Adrenal gland (tissue), 12 donors: Measurements from ENCODE around the gene COL23A1. TPM values are rescaled to one million over a fixed set of nuclear protein-coding genes. Genes with fewer than 3 reads are reported as not detected.

Experiments
- DNase-seq, 7 donors: peaks; one replicate each; pipeline ENCODE4 v3.0.0-alpha.2; 2019 to 2020
- H3K27ac ChIP-seq, 5 donors: fragments of 200-600 bp; sonication (generic) in 4 of 5; 1 replicate in 3 of 5; 2 replicates in 2 of 5; pipeline versions ENCODE4 v1.5.1 to v1.8.0; 2016 to 2020; ENCODE audit warnings: mild to moderate bottlenecking in 1 of 5
- H3K27me3 ChIP-seq: fragments of 200-600 bp; 2 replicates; pipeline ENCODE4 v1.8.0; 2021
- H3K36me3 ChIP-seq, 2 donors: fragments of 200-600 bp; replicated peaks in 1 of 2; 1 replicate in 1 of 2; 2 replicates in 1 of 2; pipeline versions ENCODE4 v1.5.1 to v1.8.0; 2018 to 2022
- H3K4me1 ChIP-seq, 2 donors: fragments of 200-600 bp; replicated peaks in 1 of 2; 1 replicate in 1 of 2; 2 replicates in 1 of 2; pipeline versions ENCODE4 v1.5.1 to v1.8.0; 2018 to 2021
- H3K4me3 ChIP-seq, 4 donors: fragments of 200-600 bp; sonication (generic) in 3 of 4; one replicate each; pipeline ENCODE4 v1.5.1; 2016 to 2018
- H3K9me3 ChIP-seq, 3 donors: fragments of 200-600 bp; sonication (generic) in 1 of 3; replicated peaks in 1 of 3; 1 replicate in 2 of 3; 2 replicates in 1 of 3; pipeline versions ENCODE4 v1.5.1 to v1.8.0; 2016 to 2021
- POLR2A ChIP-seq, 2 donors: fragments of 450-650 bp; IDR thresholded peaks; one replicate each; pipeline ENCODE4 v1.6.1; 2017; ENCODE audit warnings: antibody characterized with exemption in 2 of 2, mild to moderate bottlenecking in 2 of 2, moderate library complexity in 1 of 2
- WGBS, 4 donors: extraction: QIAGEN DNeasy Blood & Tissue Kit in 2 of 4; methylation state at CpG; one replicate each; pipeline versions ENCODE4 v1.1.5 to v1.1.7; 2013 to 2017; 5-methylcytosine and 5-hydroxymethylcytosine counted together
- intact Hi-C, 2 donors: fragments of 100-400 bp; cut with DNase I; formaldehyde crosslinking; loops; one replicate each; pipeline versions ENCODE4 v1.14.1 to v1.15.0; 2022 to 2023
- polyA plus RNA-seq, 3 donors: library from polyadenylated mRNA; stranded (reverse); fragments of 200-250 nt in 2 of 3; fragments of 350-450 nt in 1 of 3; fragmentation: Illumina TruSeq in 1 of 3; extraction: RNeasy Lipid Tissue Mini Kit (QIAGEN cat#74804) in 1 of 3; gene quantifications; one replicate each; pipeline ENCODE4 v1.2.3, GENCODE V29; 2013 to 2014
- total RNA-seq, 9 donors: library from RNA; depleted of rRNA in 4 of 9; stranded (reverse); fragments of >200 nt in 4 of 9; fragments of 120-200 nt in 1 of 9; fragmentation: NEBNext Ultra II Directional in 1 of 9; extraction: Animal tissue kit (Norgen Biotek cat#: 25700) in 1 of 9; gene quantifications; one replicate each; pipeline versions ENCODE4 v1.1.0 to v1.2.4, GENCODE V29; 2013 to 2023
- TF ChIP-seq, protein P1 (sequence below), 6 experiments: fragments of 450-650 bp in 4 of 6; fragments of 200-600 bp in 2 of 6; sonication (generic) in 1 of 6; IDR thresholded peaks; 1 replicate in 5 of 6; 2 replicates in 1 of 6; pipeline versions ENCODE4 v1.5.1 to v1.8.0; 2016 to 2021; ENCODE audit warnings: antibody characterized with exemption in 6 of 6, mild to moderate bottlenecking in 2 of 6, moderate library complexity in 1 of 6
- donor health status: healthy with polysubstance abuse.
- donor health status: Bipolar disorder and iron deficiency.
- donor health status: DM: yes; HTN: yes; CAD: no.
- donor health status: DM: no; HTN: no; CAD: no.
- donor health status: DM: no; HTN: no; CAD: no.
- donor health status: DM: yes; HTN: yes; CAD: no.

Gene COL23A1
- total and polyA plus RNA-seq, 12 donors, result 0.09 to 4.4 (median 0.88) TPM

DNA sequence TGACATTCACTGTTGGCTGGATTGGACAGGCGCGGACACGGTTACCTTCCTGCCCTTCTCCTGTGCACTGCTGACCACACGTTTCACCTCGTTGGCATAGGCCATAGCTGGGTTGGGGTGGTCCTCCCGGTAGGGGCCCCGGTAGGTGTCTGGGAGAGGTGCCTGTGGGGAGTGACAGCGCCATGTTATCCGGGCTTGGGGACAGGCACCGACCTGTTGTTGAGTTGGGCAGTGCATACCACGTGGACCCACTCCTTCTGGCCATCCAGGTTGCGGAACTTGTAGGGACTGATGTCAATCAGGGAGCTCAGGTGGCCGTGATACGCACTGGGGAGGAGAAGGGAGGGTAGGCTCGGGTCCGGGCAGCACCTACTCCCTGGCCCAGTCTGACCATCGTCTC, 365.8 kb downstream of the COL23A1 start:
- 91 to 97% (median 94%) methylated on average over 10 to 17 of the region's 17 CpGs for WGBS, 4 donors
- Histone ChIP-seq H3K4me3 (no peak overlapping the region), H3K27ac (no peak overlapping the region), H3K9me3 (no peaks in the 10 kb centered on the region), H3K4me1 (no peaks in the 10 kb centered on the region), H3K36me3 (peaks cover 0 to 18% of the 10 kb centered on the region in 2 donors), H3K27me3 (no peaks in the 10 kb centered on the region)
- TF ChIP-seq, protein P1, sequence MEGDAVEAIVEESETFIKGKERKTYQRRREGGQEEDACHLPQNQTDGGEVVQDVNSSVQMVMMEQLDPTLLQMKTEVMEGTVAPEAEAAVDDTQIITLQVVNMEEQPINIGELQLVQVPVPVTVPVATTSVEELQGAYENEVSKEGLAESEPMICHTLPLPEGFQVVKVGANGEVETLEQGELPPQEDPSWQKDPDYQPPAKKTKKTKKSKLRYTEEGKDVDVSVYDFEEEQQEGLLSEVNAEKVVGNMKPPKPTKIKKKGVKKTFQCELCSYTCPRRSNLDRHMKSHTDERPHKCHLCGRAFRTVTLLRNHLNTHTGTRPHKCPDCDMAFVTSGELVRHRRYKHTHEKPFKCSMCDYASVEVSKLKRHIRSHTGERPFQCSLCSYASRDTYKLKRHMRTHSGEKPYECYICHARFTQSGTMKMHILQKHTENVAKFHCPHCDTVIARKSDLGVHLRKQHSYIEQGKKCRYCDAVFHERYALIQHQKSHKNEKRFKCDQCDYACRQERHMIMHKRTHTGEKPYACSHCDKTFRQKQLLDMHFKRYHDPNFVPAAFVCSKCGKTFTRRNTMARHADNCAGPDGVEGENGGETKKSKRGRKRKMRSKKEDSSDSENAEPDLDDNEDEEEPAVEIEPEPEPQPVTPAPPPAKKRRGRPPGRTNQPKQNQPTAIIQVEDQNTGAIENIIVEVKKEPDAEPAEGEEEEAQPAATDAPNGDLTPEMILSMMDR (IDR thresholded peaks at IDR 0.05), result no peak
- TF ChIP-seq POLR2A (IDR thresholded peaks at IDR 0.05), result no peak
- intact Hi-C loops, result no loop called here
- no peak for DNase-seq

DNA sequence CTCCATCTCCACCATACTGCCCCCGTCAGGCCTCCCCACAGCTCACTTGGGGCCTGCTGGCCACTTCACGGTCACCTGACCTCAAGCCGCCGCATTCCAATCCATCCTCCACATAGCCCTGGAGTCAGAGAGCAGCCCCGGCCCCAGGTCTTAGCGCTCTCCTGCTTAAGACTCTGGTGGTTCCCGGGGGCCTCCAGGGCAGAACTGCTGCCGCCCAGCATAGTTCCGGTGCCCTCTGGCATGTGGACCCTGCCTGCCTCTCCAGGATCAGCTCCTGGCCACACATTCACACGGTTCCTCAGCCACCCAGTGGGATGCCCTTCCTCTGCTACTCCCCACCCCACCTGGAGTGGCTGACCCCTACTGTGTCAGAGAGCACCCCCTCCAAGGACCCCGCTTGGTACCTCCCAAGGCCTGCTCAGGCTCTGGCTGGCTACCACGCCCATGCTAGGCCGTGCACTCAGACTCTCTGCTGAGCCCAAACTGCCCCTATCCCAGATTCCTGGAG, 366.3 kb downstream of the COL23A1 start:
- Histone ChIP-seq H3K36me3 (peaks cover 0 to 13% of the 10 kb centered on the region in 2 donors), H3K27me3 (no peaks in the 10 kb centered on the region), H3K27ac (no peak overlapping the region), H3K4me1 (no peaks in the 10 kb centered on the region), H3K4me3 (no peak overlapping the region), H3K9me3 (no peaks in the 10 kb centered on the region)
- intact Hi-C loops, result no loop called here
- no peak for DNase-seq
- TF ChIP-seq, protein P1 (IDR thresholded peaks at IDR 0.05), result no peak
- WGBS, 4 donors, result 64 to 84% (median 70%) methylated on average over 7 to 13 of the region's 13 CpGs

DNA sequence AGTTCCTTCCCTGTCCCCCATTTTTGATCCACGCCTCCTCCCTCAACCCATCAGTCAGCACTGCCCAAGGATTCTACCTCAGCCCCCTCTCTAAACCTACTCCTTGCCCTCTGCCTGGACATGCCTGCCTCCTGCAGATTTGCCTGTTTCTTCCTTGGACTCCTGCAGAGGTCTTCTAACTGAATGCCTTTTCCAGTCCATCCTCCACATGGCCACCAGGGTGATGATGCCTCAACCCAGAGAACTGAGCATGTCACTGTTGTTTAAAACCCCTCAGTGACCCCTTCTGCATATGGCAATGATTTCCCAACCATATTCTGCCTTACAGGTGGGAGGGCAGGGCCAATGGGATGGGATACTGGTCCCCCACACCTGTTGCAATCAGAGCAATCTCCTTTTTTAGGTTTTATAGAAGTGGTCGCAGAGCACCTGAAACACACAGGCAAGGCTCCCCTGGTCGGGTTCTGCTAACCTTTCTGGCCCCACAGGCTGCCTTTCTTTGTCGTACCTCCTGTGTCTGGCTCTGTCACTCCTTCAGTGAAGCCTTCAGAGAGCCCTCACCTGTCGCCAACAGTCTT, 366.9 kb downstream of the COL23A1 start:
- Histone ChIP-seq H3K27ac (no peak overlapping the region), H3K27me3 (no peaks in the 10 kb centered on the region), H3K9me3 (no peaks in the 10 kb centered on the region), H3K36me3 (peaks cover 0 to 7% of the 10 kb centered on the region in 2 donors), H3K4me3 (no peak overlapping the region), H3K4me1 (no peaks in the 10 kb centered on the region)
- 79 to 95% (median 90%) methylated on average over 5 of the region's 5 CpGs for WGBS, 4 donors
- TF ChIP-seq, protein P1 (IDR thresholded peaks at IDR 0.05), result no peak
- TF ChIP-seq POLR2A (IDR thresholded peaks at IDR 0.05), result no peak
- no peak for DNase-seq
- intact Hi-C loops, result no loop called here

DNA sequence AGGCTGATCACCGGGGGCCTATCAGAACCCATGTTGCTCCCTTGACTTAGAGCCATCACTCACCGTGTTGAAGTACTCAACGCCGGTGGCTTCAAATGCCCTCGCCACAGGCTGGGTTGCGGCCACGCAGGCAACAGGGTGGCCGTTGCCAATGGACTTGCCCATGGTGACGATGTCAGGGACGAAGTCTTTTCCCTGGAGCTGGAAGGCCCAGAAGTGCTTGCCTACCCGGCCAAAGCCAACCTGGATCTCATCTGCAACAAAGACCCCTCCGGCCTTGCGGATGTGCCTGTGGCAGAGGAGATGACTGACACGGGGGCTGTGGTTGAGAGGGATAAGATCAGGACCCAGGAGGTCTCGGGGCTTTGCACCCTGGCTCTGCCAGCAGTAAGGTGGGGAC, 367.9 kb downstream of the COL23A1 start:
- DNase-seq, result no peak
- H3K27ac ChIP-seq, result no peak overlapping the region
- no peak for TF ChIP-seq POLR2A (IDR thresholded peaks at IDR 0.05)
- TF ChIP-seq, protein P1 (IDR thresholded peaks at IDR 0.05), result no peak
- no peaks in the 10 kb centered on the region for H3K36me3 ChIP-seq
- intact Hi-C loops, result no loop called here
- H3K4me3 ChIP-seq, result no peak overlapping the region
- WGBS, 4 donors, result 96 to 97% (median 97%) methylated on average over 11 to 15 of the region's 15 CpGs
- no peaks in the 10 kb centered on the region for H3K4me1 ChIP-seq
- no peaks in the 10 kb centered on the region for H3K27me3 ChIP-seq
- H3K9me3 ChIP-seq, result no peaks in the 10 kb centered on the region
